GM19467 (cell line): ENCODE results near the gene SPDYC.
"Not testable (repeated sequence)": the region's sequence is repeated elsewhere in the genome, so short reads cannot be mapped to it uniquely, and the experiment has no call there.

Experiments used
- ATAC-seq: cut with Tn5 transposase; IDR thresholded peaks from one replicate; pipeline ENCODE4 v1.9.1; 2021; ENCODE audit warnings: mild to moderate bottlenecking, moderate library complexity; ENCODE audit not compliant: unreplicated experiment

SPDYC gene

GRCh38 chr11:65133724-65134123 lies 36.3 kb upstream of the SPDYC start:
- no peak for ATAC-seq

DNA sequence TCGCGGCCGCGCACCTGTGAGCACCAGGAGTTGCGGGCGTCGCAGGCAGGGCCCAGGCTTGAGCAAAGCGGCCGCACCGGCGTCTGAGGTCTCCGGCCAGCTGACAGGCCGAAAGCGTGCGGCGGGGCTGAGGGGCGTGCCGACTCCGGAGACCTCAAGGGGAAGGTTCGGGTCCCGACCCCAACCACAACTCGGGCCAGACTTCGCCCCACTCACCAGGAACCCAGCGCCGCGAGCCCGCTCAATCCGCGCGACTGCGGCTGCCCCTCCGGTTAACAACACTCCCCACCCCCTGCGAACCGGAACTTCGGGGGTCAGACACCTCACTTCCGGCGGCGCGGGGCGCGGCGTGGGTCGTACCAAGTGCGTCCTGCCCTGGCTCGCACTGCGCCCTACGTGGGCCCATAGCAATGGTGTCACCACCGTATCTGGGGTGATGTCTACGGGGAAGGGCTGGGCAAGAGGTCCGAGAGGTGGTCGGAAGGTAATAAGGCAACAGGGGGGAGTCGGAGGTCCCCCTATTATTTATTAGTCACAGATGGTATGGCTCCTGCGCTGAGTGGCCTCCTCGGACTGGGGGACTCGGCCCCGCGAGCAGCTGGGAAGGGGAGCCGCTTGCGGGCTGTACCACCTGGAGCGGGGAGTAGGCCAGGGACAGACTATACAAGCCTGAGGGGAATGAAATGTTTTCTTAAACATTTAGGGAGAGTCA lies 35.6 kb upstream of the SPDYC start, which contains the start of gene SYVN1:
TSS of gene SYVN1 (minus strand) at position 280 of the 712 bp plus-strand sequence. CDS start 918 bp downstream, outside the sequence.
- peak; percentile 45 for ATAC-seq

DNA sequence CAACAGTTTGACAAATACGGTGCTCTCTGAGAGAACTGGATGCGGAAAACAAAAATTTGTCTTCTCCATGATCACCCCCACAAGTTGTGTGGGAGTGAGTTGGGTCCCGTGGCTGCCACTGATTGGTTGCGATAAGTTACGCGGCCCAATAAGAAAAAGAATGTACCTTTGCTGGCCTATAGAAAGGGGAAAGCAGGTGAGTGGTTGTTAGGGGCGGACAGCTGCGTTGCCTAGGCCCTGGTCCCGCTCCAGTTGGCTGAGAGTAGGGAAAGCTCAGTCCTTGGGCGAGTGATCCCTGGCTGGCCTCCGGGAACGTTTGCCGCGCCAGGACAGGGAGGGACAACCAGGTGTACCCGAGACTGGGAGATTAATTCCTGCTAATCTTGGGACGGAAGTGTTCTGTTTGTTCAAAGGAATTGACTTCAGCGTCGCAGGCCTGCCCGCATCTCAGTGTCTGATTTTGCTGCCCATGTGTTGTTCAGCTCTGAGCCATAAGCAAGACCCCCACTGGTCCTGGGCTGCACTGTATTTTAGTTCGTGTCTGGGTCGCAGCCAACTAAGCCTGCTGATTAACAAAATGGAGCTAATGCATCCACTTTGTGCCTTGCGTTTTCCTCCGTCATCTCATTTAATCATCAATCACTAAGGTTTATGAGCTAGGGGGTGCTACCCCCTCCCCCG lies 34.9 kb upstream of the SPDYC start:
- ATAC-seq, result peak; percentile 57

DNA sequence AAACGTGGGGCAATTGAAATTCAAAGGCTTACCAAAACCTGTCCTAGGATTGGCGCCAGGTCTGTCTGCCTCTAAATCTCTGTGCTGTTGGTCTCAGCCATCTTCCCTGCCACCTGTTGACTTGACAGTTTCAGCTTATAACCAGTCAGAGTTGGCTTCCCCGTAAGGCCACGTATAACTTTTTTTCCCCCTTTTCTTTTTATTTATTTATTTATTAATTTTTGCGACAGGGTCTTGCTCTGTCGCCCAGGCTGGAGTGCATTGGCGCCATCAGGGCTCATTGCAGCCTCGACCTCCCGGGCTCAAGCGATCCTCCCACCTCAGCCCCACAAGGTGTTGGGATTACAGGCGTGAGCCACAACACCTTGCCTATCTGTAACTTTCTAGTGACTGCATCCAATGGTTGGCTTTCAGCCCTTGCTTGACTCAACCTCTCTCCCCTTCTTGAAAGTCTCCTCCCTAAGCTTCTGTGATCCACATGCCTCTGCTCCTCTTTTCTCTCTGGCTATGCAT lies 34.3 kb upstream of the SPDYC start:
- ATAC-seq, result no peak

DNA sequence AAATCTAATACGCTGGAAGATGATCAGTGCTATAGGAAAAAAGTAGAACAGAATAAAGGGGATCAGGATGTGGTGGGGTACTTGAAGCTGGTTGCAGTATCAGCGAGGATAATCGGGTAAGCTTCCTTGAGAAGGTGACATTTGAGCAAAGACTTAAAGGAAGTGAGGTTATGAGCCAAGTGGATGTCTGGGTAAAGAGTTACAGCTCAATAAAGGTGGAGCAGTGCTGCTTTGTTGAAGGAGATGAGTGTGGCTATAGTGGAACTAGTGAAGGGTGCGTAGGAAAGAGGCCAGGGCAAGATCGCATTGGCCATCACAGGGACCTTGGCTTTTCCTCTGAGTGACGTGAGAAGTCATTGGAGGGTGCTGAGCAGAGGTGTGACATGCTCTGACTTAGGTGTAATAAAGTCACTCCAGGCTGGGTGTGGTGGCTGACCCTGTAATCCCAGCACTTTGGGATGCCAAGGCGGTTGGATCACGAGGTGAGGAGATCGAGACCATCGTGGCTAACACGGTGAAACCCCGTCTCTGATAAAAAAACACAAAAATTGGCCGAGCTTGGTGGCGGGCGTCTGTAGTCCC lies 33.4 kb upstream of the SPDYC start:
- ATAC-seq, result no peak

- no peak for ATAC-seq
Measured at GRCh38 chr11:65141896-65142494, 28.0 kb upstream of the SPDYC start.

DNA sequence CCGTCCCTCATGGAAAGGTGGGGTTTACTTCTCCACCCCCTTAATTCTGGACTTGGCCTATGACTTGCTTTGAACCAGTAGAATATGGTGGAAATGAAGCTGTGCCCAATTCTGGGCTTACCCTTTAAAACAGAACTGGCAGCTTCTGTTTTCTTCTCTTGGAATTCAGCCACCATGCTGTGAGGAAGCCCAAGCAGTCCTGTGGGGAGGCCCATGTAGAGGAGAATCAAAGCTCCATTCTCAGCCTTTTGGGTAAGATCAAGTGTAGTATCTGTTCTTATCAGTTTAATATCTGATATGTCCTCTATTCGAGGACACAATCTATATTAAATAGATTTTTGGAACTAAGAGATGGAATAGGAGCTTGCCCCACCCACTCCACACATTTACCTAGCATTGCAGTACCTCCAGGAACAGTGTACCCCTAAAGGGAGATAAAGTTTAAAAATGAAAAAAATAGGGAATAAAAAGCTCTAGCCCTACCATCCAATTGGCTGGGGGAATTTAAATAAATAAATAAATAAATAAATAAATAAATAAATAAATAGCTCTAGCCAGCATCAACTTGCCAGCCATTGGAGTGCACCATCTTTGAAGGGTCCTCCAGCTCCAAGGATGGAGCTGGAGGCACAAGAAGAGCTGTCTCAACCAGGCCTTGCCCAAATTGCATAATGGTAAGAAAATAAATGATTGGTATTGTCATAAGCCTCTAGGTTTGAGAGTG lies 22.5 kb upstream of the SPDYC start:
- no peak for ATAC-seq

DNA sequence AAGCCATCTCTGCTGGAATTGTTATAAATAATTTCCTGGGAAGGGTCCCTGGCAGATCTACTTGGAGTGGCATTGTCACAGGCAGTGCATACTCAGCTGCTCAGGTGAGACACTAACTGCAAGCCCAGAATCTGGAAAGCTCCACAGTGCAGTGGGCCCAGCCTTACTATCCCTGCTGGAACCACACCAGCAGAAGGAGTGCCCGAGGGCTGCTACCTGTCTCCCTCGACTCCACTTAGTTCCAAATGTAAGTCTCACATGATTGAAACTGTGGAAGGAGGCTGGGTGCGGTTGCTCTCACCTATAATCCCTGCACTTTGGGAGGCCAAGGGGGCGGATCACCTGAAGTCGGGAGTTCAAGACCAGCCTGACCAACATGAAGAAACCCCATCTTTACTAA lies 21.4 kb upstream of the SPDYC start:
- ATAC-seq, result no peak

DNA sequence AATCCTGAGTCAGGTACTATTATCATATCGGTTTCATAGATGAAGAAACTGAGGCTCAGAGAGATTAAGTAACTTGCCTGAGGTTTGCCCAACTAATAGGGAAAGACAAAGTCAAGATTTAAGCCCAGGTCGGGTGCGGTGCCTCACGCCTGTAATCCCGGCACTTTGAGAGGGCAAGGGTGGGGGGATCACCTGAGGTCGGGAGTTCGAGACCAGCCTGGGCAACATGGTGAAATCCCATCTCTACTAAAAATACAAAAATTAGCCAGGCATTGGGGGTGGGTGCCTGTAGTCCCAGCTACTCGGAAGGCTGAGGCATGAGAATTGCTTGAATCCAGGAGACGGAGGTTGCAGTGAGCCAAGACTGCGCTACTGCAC lies 19.9 kb upstream of the SPDYC start:
- not testable (repeated sequence) for ATAC-seq

DNA sequence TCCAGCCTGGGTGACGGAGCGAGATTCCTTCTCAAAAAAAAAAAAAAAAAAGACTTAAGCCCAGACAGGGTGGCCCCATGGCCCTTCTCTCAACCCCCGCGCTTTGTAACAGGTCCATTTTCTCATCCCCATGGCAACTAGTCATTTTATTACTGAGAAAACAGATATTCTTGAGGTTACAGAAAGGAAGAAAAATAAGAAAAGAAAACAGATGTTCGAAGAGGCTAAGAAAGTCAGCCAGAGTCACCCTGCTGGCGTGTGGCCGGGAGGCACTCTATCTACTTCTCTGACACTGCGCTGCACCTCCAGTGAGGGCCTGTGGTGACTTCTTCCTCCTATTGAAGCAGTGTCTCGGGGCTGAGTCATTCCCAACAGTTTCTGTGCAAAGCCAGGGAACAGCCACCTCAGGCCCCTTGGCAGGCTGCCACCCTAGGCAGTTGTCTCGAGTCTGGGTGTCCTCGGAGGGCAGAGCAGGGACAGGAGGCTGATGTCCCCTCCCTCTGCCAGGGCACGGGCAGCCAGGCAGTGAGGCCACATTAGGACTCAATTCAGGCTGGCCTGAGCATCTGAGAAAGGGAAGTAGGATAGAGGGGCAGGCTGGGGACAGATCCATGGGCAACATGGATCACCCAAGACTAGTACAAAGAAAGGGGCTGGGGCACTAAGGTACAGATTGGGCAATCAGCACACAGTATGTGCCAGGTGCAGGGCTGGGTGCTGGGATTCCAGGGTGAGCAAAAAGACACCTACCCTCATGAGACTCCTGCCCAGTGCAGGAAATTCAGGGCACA lies 19.3 kb upstream of the SPDYC start:
- ATAC-seq, result no peak

GRCh38 chr11:65151331-65151899 lies 18.6 kb upstream of the SPDYC start:
- no peak for ATAC-seq

DNA sequence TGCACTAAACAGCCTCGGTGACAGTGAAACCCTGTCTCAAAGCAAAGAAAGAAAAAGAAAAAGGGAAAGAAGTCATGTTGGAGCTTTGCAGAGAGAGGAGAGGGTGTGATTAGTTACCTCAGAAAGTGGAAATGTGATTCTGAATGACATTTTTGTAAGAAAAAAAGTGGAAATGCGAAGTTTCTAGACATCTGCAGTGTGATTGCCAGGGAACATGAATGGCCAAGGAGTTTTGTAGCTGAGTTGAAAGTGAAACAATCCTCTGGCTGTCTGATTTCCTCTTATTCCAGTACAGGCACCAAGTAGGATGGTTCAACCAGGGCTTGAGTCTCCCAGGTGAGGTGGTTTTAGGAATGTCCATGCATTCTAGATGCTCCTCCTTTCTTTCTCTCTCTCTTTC lies 17.9 kb upstream of the SPDYC start:
- ATAC-seq, result no peak

GRCh38 chr11:65156256-65156655 lies 13.8 kb upstream of the SPDYC start:
- no peak for ATAC-seq

- no peak for ATAC-seq
Measured at GRCh38 chr11:65156926-65157325, 13.1 kb upstream of the SPDYC start.

- ATAC-seq, result no peak
Measured at GRCh38 chr11:65157336-65157735, 12.7 kb upstream of the SPDYC start.

- ATAC-seq, result peak; percentile 79
Measured at GRCh38 chr11:65159012-65159411, 11.0 kb upstream of the SPDYC start.

GRCh38 chr11:65160643-65161042 lies 9.4 kb upstream of the SPDYC start:
- no peak for ATAC-seq

- ATAC-seq, result no peak
Measured at GRCh38 chr11:65163684-65164083, 6.3 kb upstream of the SPDYC start.

DNA sequence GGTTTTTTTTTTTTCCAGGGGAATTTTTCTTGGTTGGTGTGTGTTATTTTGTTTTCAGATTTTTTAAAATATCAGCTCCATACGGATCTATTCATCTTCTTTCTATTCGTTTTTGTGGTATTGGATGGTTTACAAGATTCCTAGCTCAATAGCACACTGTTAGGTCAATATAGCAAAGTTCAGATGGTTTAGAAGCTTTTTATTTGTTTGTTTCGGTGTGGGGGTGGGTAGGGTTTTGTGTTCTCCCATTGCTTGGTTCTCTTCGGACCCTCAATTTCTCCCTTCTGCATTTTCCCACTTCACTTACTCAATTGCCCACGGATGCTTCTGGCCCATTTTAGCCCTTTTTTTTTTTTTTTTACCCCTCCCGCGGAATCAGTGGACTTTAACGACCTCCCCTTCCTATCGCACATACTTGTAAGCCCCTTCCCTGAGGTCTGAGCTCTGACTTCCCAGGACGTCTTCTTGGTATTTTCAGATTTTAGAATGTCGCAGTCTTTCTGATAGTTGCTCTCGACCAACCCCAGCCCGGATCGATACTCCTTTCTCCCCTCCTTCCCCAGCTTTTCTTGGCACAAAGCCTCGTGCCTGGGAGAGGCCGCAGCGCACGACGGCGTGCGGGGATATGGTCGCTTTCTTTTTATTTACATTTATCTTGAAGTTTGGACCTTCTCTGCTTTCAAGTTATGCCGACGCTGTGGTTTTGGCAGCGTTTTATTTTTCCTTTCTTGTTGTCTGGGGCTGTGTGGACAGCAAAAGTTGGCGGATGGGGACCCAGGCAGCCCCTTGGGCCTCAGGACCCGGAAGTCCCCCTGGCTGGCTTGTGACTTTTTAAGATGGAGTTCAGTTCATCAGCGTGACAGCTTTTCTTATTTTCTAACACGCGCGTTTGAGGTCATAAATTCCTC lies 4.4 kb upstream of the SPDYC start:
- ATAC-seq, result no peak
